Measurements from ENCODE around the gene BEX4. TPM values are rescaled to one million over a fixed set of nuclear protein-coding genes. Genes with fewer than 3 reads are reported as not detected.
"Not testable (repeated sequence)": the region's sequence is repeated elsewhere in the genome, so short reads cannot be mapped to it uniquely, and the experiment has no call there.

Gene BEX4
- total and polyA plus RNA-seq, 2 donors (not counting 3 experiments of a cell fraction or from before 2014, with no cell fraction given) = 17.8 to 30.3 TPM

DNA sequence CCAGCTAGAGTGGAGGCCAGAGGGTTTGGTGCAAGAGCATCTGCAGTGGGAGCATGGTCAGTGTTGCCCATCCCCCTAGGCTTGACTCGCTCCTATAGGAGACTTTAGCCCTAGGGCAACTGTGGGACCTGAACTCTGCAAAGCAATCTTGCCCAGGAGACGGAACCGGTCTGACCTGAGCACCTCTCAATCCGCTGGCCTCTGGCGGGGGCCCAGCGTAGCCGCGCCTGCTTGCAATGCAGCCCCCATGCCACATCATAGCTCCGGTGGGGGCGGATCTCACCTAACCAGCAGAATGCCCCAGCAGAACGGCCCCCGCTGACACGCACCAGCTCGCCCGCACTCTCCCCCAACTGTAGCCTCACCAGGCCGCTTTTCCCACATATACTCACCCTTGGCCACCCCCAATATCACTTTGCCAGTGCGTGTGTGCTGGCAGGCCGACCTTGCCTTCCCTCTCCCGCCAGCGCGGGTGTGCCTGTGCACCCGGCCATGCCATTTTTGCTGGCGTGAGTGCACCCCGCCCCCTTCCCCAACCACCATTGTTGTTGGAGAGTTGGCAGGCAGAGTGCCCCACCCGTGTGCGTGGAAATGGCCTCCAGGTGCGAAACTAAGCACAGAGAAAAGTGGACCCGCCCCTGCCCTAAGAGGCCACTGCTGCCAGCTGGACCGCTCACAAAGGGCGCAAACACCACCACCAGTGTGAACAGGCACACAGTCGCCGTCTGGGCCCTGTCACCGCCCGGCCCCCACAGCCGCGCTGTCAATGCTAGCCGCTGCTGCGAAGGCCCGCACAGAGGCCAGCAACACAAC is 5.8 kb downstream of the BEX4 start:
- H3K9me3 ChIP-seq (replicated peaks; ENCODE audit: control insufficient read depth, insufficient read depth, low read length) = no peaks in the 10 kb centered on the region
- H3K36me3 ChIP-seq (ENCODE audit: control insufficient read depth in 2 of 2, extremely low read depth in 1 of 2, insufficient read depth in 2 of 2, low read length in 2 of 2) = no peaks in the 10 kb centered on the region
- H3K4me1 ChIP-seq (ENCODE audit: control insufficient read depth, extremely low read depth, insufficient read depth, low read length) = peaks cover 3% of the 10 kb centered on the region
- no peak overlapping the region for H3K9ac ChIP-seq (replicated peaks; ENCODE audit: extremely low read depth, insufficient read depth, low read length)
- H3K4me3 ChIP-seq (replicated peaks in 1 of 3; ENCODE audit: insufficient read depth in 1 of 3, low read depth in 1 of 3, low read length in 3 of 3) = no peak overlapping the region
- DNase-seq (ENCODE audit: low read depth, low spot score) (no peak), FAIRE-seq (no peak)
- no peaks in the 10 kb centered on the region for H3K9me1 ChIP-seq (replicated peaks; ENCODE audit: control insufficient read depth, extremely low read depth, insufficient read depth, low read length)
- POLR2A ChIA-PET = no interaction called here
- dilution Hi-C loops (cut with MboI; ENCODE audit: extremely low pct_ligation_motif_present, low sequenced_read_pairs) = no loop called here
- H2AFZ ChIP-seq (ENCODE audit: low read depth, low read length) = no peak overlapping the region
- no peak overlapping the region for H3K4me2 ChIP-seq (ENCODE audit: insufficient read depth, low read length)
- no peaks in the 10 kb centered on the region for H4K20me1 ChIP-seq (replicated peaks; ENCODE audit: control insufficient read depth, extremely low read depth, insufficient read depth, low read length)
- CTCF ChIA-PET = no interaction called here
- no TSS peak for BruUV-seq (replicated peaks)
- intact Hi-C loops (cut with micrococcal nuclease) = no loop called here
- H3K27me3 ChIP-seq (ENCODE audit: control insufficient read depth in 2 of 2, insufficient read depth in 2 of 2, low read length in 2 of 2) = peaks cover 6 to 10% of the 10 kb centered on the region in 2 experiments
- TF ChIP-seq JUN (IDR thresholded peaks at IDR 0.05; ENCODE audit: borderline replicate concordance, insufficient read depth, insufficient read length, low read depth) (no peak), GATA2 (IDR thresholded peaks at IDR 0.05; ENCODE audit: insufficient read depth, insufficient read length, low read depth, low read length) (no peak), EZH2 (IDR thresholded peaks at IDR 0.05; ENCODE audit: borderline replicate concordance, low read depth, low read length, severe bottlenecking) (no peak), FOS (IDR thresholded peaks at IDR 0.05; ENCODE audit: borderline replicate concordance, insufficient read depth, low read length) (no peak), POLR2AphosphoS5 (IDR thresholded peaks at IDR 0.05; ENCODE audit: insufficient read depth, low read depth, low read length) (no peak), MYC (IDR thresholded peaks at IDR 0.05; ENCODE audit: low read depth, low read length) (no peak), POLR2A (IDR thresholded peaks at IDR 0.05; ENCODE audit: low read depth, low read length) (no peak)
- TF ChIP-seq, protein P1, sequence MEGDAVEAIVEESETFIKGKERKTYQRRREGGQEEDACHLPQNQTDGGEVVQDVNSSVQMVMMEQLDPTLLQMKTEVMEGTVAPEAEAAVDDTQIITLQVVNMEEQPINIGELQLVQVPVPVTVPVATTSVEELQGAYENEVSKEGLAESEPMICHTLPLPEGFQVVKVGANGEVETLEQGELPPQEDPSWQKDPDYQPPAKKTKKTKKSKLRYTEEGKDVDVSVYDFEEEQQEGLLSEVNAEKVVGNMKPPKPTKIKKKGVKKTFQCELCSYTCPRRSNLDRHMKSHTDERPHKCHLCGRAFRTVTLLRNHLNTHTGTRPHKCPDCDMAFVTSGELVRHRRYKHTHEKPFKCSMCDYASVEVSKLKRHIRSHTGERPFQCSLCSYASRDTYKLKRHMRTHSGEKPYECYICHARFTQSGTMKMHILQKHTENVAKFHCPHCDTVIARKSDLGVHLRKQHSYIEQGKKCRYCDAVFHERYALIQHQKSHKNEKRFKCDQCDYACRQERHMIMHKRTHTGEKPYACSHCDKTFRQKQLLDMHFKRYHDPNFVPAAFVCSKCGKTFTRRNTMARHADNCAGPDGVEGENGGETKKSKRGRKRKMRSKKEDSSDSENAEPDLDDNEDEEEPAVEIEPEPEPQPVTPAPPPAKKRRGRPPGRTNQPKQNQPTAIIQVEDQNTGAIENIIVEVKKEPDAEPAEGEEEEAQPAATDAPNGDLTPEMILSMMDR (IDR thresholded peaks at IDR 0.05; ENCODE audit: extremely low read depth in 1 of 2, insufficient read depth in 1 of 2, low read depth in 1 of 2, low read length in 2 of 2) = no peak
- TF ChIP-seq, protein P2, sequence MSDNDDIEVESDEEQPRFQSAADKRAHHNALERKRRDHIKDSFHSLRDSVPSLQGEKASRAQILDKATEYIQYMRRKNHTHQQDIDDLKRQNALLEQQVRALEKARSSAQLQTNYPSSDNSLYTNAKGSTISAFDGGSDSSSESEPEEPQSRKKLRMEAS (IDR thresholded peaks at IDR 0.05; ENCODE audit: insufficient read depth, insufficient read length) = no peak
- H3K27ac ChIP-seq (ENCODE audit: insufficient read depth, low read depth, low read length) = no peak overlapping the region
- no peaks in the 10 kb centered on the region for H3K79me2 ChIP-seq (ENCODE audit: control insufficient read depth, insufficient read depth, low read length)

DNA sequence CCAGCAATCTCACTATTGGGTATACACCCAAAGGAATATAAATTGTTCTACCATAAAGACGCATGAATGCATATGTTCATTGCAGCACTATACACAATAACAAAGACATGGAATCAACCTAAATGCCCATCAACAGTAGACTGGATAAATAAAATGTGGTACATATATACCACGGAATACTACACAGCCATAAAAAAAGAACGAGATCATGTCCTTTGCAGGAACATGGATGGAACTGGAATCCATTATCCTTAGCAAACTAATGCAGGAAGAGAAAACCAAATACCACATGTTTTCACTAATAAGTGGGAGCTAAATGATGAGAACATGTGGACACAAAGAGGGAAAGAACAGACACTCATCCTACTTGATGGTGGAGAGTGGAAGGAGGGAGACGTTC is 11.0 kb downstream of the BEX4 start:
- H3K4me2 ChIP-seq (ENCODE audit: insufficient read depth, low read length); DNase-seq (ENCODE audit: low read depth, low spot score); H2AFZ ChIP-seq (ENCODE audit: low read depth, low read length); dilution Hi-C loops (cut with MboI; ENCODE audit: extremely low pct_ligation_motif_present, low sequenced_read_pairs); H3K27me3 ChIP-seq (ENCODE audit: control insufficient read depth in 2 of 2, insufficient read depth in 2 of 2, low read length in 2 of 2); H3K27ac ChIP-seq (ENCODE audit: insufficient read depth, low read depth, low read length); H4K20me1 ChIP-seq (replicated peaks; ENCODE audit: control insufficient read depth, extremely low read depth, insufficient read depth, low read length); H3K4me3 ChIP-seq (replicated peaks in 1 of 3; ENCODE audit: insufficient read depth in 1 of 3, low read depth in 1 of 3, low read length in 3 of 3); POLR2A ChIA-PET; BruUV-seq (replicated peaks); H3K36me3 ChIP-seq (ENCODE audit: control insufficient read depth in 2 of 2, extremely low read depth in 1 of 2, insufficient read depth in 2 of 2, low read length in 2 of 2); H3K9me3 ChIP-seq (replicated peaks; ENCODE audit: control insufficient read depth, insufficient read depth, low read length); H3K9me1 ChIP-seq (replicated peaks; ENCODE audit: control insufficient read depth, extremely low read depth, insufficient read depth, low read length); H3K4me1 ChIP-seq (ENCODE audit: control insufficient read depth, extremely low read depth, insufficient read depth, low read length); intact Hi-C loops (cut with micrococcal nuclease); H3K79me2 ChIP-seq (ENCODE audit: control insufficient read depth, insufficient read depth, low read length); H3K9ac ChIP-seq (replicated peaks; ENCODE audit: extremely low read depth, insufficient read depth, low read length); FAIRE-seq; CTCF ChIA-PET: not testable (repeated sequence)

All from endothelial cell of umbilical vein (primary cell).